Kidney epithelial cell (primary cell): ENCODE data around the gene TMED10. TPM values are rescaled to one million over a fixed set of nuclear protein-coding genes. Genes with fewer than 3 reads are reported as not detected.

Source experiments
- DNase-seq: peaks from one replicate; pipeline ENCODE4 v3.0.0-alpha.2; 2010; ENCODE audit warnings: low read depth
- H3K27me3 ChIP-seq: 2 replicates; pipeline ENCODE4 v1.6.0; 2011; ENCODE audit warnings: low read length; ENCODE audit not compliant: control insufficient read depth, insufficient read depth
- H3K36me3 ChIP-seq: 2 replicates; pipeline ENCODE4 v1.5.1; 2011; ENCODE audit warnings: low read length; ENCODE audit not compliant: control insufficient read depth, insufficient read depth
- H3K4me3 ChIP-seq: 2 replicates; pipeline ENCODE4 v1.5.1; 2011; ENCODE audit warnings: low read depth, mild to moderate bottlenecking, control low read depth, low read length
- total RNA-seq: library from RNA; depleted of rRNA; stranded (reverse); fragments of >200 nt; gene quantifications from 2 replicates; pipeline ENCODE4 v1.2.3, GENCODE V29; 2015
- TF ChIP-seq, protein P1 (sequence below): IDR thresholded peaks from 2 replicates; pipeline ENCODE4 v1.5.1; 2011; ENCODE audit warnings: mild to moderate bottlenecking, moderate library complexity, low read length, control low read depth, inconsistent platforms; ENCODE audit not compliant: insufficient read depth, poor library complexity, severe bottlenecking

Gene TMED10
- total RNA-seq, 1 donor from 2014 or later, result 309 TPM

DNA sequence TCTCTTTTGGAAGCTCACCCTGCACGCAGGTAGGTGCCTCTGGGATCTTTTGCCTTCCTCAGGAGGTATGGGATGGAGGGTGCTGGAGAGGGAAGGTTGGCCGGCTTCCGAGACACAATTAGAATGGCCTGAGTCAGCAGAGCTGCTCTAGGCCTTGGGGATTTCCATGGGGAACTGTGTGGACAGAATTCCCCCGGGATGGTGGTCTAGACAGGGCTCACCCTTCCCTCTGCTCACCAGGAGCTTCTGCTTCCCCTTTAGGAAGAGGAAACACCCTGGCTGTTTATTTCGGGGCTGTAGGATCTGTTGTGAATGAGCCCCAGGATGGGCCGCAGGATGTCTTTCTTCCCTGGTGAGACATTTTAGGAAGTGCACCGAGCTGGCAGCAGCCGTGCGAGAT lies 43.7 kb upstream of the TMED10 start:
- Histone ChIP-seq H3K27me3 (no peaks in the 10 kb centered on the region), H3K4me3 (no peak overlapping the region), H3K36me3 (no peaks in the 10 kb centered on the region)
- DNase-seq, result no peak
- TF ChIP-seq, protein P1, sequence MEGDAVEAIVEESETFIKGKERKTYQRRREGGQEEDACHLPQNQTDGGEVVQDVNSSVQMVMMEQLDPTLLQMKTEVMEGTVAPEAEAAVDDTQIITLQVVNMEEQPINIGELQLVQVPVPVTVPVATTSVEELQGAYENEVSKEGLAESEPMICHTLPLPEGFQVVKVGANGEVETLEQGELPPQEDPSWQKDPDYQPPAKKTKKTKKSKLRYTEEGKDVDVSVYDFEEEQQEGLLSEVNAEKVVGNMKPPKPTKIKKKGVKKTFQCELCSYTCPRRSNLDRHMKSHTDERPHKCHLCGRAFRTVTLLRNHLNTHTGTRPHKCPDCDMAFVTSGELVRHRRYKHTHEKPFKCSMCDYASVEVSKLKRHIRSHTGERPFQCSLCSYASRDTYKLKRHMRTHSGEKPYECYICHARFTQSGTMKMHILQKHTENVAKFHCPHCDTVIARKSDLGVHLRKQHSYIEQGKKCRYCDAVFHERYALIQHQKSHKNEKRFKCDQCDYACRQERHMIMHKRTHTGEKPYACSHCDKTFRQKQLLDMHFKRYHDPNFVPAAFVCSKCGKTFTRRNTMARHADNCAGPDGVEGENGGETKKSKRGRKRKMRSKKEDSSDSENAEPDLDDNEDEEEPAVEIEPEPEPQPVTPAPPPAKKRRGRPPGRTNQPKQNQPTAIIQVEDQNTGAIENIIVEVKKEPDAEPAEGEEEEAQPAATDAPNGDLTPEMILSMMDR, result no peak

DNA sequence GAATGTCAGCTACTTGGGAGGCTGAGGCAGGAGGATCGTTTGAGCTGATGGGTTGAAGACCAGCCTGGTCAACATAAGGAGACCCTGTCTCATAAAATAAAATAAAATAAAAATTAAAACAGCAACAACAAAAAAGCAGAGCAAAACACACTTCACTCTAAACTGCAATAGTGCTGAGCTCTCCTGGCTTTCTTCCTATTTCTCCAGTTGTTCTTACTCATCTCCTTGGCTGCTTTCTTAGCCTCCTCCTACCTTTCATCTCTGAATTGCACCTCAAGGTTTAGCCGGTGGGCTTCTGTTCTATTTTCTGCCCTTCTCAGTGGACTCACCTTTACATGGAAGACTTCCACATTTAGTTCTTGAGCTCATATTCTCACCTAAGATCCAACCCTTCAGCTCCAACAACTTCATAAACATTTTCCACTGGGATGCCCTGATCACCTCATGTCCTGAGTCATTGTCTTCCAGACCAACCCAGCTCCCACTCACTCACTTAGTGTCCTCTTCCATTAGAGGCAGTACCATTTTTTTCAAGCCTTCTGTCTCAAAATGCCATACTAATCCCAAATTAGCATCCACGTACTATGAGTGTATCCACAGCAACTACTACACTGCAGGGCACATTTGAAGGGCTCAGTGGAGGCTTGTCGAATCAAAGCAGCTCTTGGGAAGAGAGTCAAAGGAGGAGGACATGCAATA lies 41.2 kb upstream of the TMED10 start:
- Histone ChIP-seq H3K4me3 (no peak overlapping the region), H3K27me3 (no peaks in the 10 kb centered on the region), H3K36me3 (no peaks in the 10 kb centered on the region)
- TF ChIP-seq, protein P1, result no peak
- no peak for DNase-seq

- no peak overlapping the region for H3K4me3 ChIP-seq
- DNase-seq, result no peak
- H3K36me3 ChIP-seq, result no peaks in the 10 kb centered on the region
- H3K27me3 ChIP-seq, result no peaks in the 10 kb centered on the region
- TF ChIP-seq, protein P1, result no peak
Measured at GRCh38 chr14:75216427-75217006, 40.1 kb upstream of the TMED10 start.

DNA sequence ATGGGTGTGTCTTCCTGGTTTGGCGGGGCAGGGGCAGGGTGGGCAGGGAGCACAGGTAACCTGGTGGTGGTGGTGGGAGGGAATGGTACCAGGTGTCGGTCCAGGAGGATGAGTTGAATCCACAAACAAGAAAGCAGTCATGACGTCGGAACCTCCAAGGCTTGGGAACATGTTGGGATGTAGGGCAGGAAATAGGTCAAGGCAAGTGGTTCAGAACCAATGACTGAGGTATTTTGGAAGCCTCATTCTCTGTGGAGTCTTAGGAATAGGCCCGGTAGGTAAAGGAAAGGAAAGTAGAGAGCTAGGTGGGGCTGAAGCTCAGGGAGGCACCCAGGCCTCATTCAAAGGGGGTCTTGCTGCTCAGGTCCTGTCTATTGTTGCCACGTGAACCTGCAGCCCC lies 39.1 kb upstream of the TMED10 start:
- DNase-seq, result no peak
- no peaks in the 10 kb centered on the region for H3K27me3 ChIP-seq
- H3K4me3 ChIP-seq, result no peak overlapping the region
- TF ChIP-seq, protein P1, result no peak
- H3K36me3 ChIP-seq, result no peaks in the 10 kb centered on the region

GRCh38 chr14:75214558-75214957 lies 38.1 kb upstream of the TMED10 start:
- Histone ChIP-seq H3K4me3 (no peak overlapping the region), H3K36me3 (no peaks in the 10 kb centered on the region), H3K27me3 (no peaks in the 10 kb centered on the region)
- DNase-seq, result no peak
- TF ChIP-seq, protein P1, result no peak

- no peak overlapping the region for H3K4me3 ChIP-seq
- no peak for DNase-seq
- H3K27me3 ChIP-seq, result no peaks in the 10 kb centered on the region
- no peaks in the 10 kb centered on the region for H3K36me3 ChIP-seq
- TF ChIP-seq, protein P1, result no peak
Measured at GRCh38 chr14:75213172-75213571, 36.8 kb upstream of the TMED10 start.
